ENCODE measurements around the gene PTPN21. TPM values are rescaled to one million over a fixed set of nuclear protein-coding genes. Genes with fewer than 3 reads are reported as not detected.

Gene PTPN21
- total RNA-seq, 1 experiment from 2014 or later: 3.5 TPM

- no peaks in the 10 kb centered on the region; the same call in 1 of the 2 replicates for H3K36me3 ChIP-seq (replicated peaks; ENCODE audit: control insufficient read depth, insufficient read depth, low read length)
- no peak overlapping the region for H3K4me3 ChIP-seq (ENCODE audit: insufficient read depth, low read depth, low read length)
- no peak for DNase-seq
- H3K27me3 ChIP-seq (ENCODE audit: control insufficient read depth, insufficient read depth, low read length): no peaks in the 10 kb centered on the region
Observed at GRCh38 chr14:88426271-88426670, 128.5 kb downstream of the PTPN21 start.

GRCh38 chr14:88424573-88424972, 130.2 kb downstream of the PTPN21 start:
- DNase-seq: no peak
- H3K4me3 ChIP-seq (ENCODE audit: insufficient read depth, low read depth, low read length): no peak overlapping the region
- H3K36me3 ChIP-seq (replicated peaks; ENCODE audit: control insufficient read depth, insufficient read depth, low read length): no peaks in the 10 kb centered on the region; the same call in 1 of the 2 replicates
- H3K27me3 ChIP-seq (ENCODE audit: control insufficient read depth, insufficient read depth, low read length): no peaks in the 10 kb centered on the region

GRCh38 chr14:88422919-88423650, 131.7 kb downstream of the PTPN21 start:
- Histone ChIP-seq H3K36me3 (replicated peaks; ENCODE audit: control insufficient read depth, insufficient read depth, low read length) (no peaks in the 10 kb centered on the region; the same call in 1 of the 2 replicates), H3K27me3 (ENCODE audit: control insufficient read depth, insufficient read depth, low read length) (no peaks in the 10 kb centered on the region), H3K4me3 (ENCODE audit: insufficient read depth, low read depth, low read length) (no peak overlapping the region)
- no peak for DNase-seq

GRCh38 chr14:88422047-88422446, 132.8 kb downstream of the PTPN21 start:
- no peak overlapping the region for H3K4me3 ChIP-seq (ENCODE audit: insufficient read depth, low read depth, low read length)
- no peaks in the 10 kb centered on the region for H3K27me3 ChIP-seq (ENCODE audit: control insufficient read depth, insufficient read depth, low read length)
- H3K36me3 ChIP-seq (replicated peaks; ENCODE audit: control insufficient read depth, insufficient read depth, low read length): no peaks in the 10 kb centered on the region; the same call in 1 of the 2 replicates
- DNase-seq: no peak

GRCh38 chr14:88421286-88421685, 133.5 kb downstream of the PTPN21 start:
- Histone ChIP-seq H3K27me3 (ENCODE audit: control insufficient read depth, insufficient read depth, low read length) (no peaks in the 10 kb centered on the region), H3K4me3 (ENCODE audit: insufficient read depth, low read depth, low read length) (no peak overlapping the region), H3K36me3 (replicated peaks; ENCODE audit: control insufficient read depth, insufficient read depth, low read length) (no peaks in the 10 kb centered on the region; the same call in 1 of the 2 replicates)
- no peak for DNase-seq

- DNase-seq: no peak
- H3K36me3 ChIP-seq (replicated peaks; ENCODE audit: control insufficient read depth, insufficient read depth, low read length): no peaks in the 10 kb centered on the region
- no peak overlapping the region for H3K4me3 ChIP-seq (ENCODE audit: insufficient read depth, low read depth, low read length)
- no peaks in the 10 kb centered on the region for H3K27me3 ChIP-seq (ENCODE audit: control insufficient read depth, insufficient read depth, low read length)
Observed at GRCh38 chr14:88420187-88420586, 134.6 kb downstream of the PTPN21 start.

- DNase-seq: no peak
- Histone ChIP-seq H3K4me3 (ENCODE audit: insufficient read depth, low read depth, low read length) (no peak overlapping the region), H3K36me3 (replicated peaks; ENCODE audit: control insufficient read depth, insufficient read depth, low read length) (no peaks in the 10 kb centered on the region), H3K27me3 (ENCODE audit: control insufficient read depth, insufficient read depth, low read length) (no peaks in the 10 kb centered on the region)
Observed at GRCh38 chr14:88417594-88417993, 137.2 kb downstream of the PTPN21 start.

Other genes starting within 250 kb of the PTPN21 start
- 0.03 TPM in 1 of 2 replicates, not detected in the other for gene KCNK10, start 231.7 kb downstream of the PTPN21 start, total RNA-seq (2014; rRNA removed; shearing (Covaris generic))
- gene SPATA7, start 169.3 kb downstream of the PTPN21 start, total RNA-seq (2014; rRNA removed; shearing (Covaris generic)): 8.4 and 18.4 TPM in 2 replicates
- gene ZC3H14, start 8.0 kb upstream of the PTPN21 start, total RNA-seq (2014; rRNA removed; shearing (Covaris generic)): 65.6 and 69.3 TPM in 2 replicates
- gene EML5, start 237.9 kb upstream of the PTPN21 start, total RNA-seq (2014; rRNA removed; shearing (Covaris generic)): 0.07 and 0.38 TPM in 2 replicates